NOMO-1 treated with DMSO at 0.1 percent for 48 hours (cell line): ENCODE results near the gene PACRG.
A peak's percentile ranks its signal among the peaks of the same experiment; 100 is the strongest.

ENCODE experiments used
- DNase-seq: peaks from one replicate; lab custom pipeline; 2025; ENCODE audit not compliant: unreplicated experiment; lab: John Stamatoyannopoulos, UW

The PACRG gene

DNA sequence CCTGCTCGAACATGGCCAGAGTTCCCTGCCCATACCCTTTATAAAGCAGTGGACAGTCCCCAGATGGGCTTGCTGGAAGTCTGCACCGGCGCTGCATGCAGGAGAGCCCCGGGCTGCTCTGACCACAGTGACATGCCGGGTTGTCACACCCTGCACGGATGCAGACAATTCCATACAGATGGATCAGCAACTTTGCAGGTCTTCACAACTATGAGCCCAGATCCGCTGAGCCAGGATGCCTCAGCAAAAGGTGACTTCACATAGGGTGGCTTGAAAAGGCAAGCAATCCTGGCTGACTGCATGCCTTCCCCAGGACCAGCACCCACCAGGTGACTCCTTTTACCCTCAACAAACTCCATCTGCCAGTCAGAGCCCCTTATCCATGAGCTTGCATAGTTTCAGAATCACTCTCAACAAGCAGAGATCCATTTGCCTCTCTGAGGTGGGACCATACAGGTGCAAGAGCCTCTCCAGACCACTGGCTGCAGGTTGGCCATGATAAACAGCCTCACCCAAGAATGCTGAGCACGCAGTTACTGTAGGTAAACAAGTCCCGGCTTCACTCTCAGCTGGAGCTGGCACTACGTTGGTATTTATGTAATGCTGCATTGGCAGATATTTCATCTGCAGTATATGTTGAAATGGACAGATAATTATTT, 503.7 kb downstream of the PACRG start:
- no peak for DNase-seq

DNA sequence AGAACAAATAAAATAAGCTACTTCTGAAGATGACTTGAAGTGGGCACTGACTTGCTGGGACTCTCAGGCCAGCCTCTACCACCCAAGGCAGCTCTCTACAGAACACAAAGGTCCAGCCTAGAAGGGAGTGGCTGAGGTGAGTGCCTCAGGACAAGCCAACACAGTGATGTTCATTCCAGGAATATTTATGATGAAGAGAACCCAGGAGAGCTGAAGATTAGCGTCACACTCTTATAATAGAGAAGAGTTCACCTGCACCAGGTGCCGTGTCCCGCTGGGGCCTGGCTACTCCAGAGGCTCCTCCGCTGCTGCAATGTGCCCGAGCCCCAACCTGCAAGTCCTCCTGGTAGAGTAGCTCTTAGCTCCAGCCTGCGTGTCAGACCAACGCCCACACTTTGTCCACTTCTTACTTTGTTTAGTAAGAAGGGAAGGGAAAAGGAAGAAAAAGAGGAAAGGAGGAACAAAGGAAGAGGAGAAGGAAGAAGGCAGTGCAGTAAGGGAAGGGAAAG, 504.3 kb downstream of the PACRG start:
- DNase-seq = no peak

GRCh38 chr6:163232649-163233048, 504.9 kb downstream of the PACRG start:
- no peak for DNase-seq

DNA sequence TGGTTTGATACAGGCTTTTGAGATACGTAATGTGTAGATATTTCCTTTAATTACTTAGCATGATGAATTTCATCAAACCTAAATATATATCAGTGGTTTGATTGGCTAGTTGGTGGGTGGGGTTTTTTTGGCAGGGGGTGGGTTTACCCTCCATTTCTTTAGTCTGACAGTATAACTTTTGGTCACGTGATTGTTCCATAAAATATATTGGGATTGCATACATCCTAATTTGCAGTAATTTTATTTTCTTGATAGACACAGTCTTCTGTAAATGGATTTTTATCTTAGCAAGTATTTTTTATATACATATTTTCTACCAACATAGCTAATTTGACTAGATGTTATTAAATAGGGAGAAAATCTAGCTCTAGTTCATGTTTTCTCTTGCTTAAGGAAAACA, 509.3 kb downstream of the PACRG start:
- DNase-seq = no peak

GRCh38 chr6:163239572-163240340, 512.0 kb downstream of the PACRG start:
- DNase-seq = no peak

DNA sequence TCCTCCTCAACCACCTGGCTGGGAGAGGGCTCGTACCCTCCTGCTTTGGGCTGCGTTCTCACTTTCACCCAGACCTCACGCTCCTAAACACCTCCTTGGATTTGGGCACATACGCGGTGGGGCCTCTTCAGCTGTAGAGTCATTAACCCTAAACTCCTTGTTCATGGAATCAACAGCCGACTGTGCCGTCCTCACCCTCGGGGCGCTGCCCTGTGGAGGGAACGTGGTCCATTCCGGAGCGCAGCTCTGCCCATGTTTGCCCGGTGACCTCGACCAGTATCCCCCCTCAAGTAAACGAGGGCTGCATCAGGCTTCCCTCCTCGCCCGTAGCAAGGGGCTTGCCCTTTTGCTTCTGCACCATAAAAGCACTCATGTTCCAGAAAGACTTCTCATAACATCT, 512.8 kb downstream of the PACRG start:
- no peak for DNase-seq

- DNase-seq = no peak
These were observed 513.9 kb downstream of the PACRG start for GRCh38 chr6:163241683-163242082.

DNA sequence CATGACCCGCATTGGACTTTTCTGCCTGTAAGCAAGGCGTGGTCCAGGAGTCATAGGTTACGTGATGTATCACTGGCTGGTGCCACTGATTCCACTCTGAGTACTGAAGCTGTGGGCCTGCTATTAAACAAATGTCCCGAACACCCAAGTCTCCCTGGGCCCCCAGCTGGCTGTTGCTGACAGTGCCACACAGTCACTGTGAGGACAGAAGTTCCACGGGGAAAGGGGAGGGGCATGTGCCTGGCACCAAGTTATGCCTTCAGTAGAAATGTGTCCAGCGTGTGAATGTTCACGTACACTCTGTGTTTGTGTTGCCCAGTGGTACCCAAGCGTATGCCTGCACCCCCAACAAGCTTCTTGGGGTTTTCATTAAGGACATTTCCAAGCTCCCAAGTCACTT, 515.3 kb downstream of the PACRG start:
- DNase-seq = no peak

GRCh38 chr6:163243692-163244589, 516.2 kb downstream of the PACRG start:
- DNase-seq = no peak

DNA sequence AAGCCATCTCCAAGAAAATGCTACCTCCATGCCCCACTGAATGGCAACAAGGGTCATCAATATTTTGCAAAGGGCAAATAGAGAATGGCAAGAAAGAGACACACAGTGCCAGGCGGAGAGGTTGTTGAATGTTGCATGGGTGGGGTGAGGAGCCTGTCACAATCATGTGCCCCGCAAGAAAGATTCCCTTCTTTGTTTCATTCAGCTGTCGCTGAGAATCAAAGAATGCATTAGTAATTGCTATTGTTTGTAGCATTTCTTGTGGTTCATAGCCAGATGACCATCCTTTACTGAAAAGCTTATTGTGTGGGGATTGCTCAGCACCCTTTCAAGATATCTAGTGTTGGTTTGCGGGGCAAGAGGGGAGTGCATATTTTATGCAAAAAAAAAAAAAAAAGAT, 520.3 kb downstream of the PACRG start:
- no peak for DNase-seq

DNA sequence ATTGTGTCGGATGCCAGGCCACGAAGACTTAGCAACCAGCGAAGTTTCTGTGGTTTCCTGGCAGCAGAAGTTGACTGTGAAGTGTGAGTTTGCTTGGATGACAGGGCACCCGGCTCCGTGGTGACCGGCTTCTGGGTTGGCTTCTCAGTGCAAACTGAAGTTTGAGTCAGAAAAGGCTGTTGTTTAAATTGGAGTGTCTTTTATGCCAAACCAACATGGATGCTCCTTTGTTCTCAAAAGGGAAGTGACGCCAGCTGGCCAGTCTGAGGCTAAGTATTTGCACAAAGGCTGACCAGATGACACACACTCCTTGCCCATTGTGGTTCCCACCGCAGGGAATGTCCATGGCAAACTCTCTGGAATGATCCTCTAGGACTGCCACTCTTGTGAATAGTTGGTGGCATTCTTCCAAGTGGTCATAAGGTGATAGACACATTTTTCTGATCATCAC, 521.9 kb downstream of the PACRG start:
- peak; percentile 18 for DNase-seq

DNA sequence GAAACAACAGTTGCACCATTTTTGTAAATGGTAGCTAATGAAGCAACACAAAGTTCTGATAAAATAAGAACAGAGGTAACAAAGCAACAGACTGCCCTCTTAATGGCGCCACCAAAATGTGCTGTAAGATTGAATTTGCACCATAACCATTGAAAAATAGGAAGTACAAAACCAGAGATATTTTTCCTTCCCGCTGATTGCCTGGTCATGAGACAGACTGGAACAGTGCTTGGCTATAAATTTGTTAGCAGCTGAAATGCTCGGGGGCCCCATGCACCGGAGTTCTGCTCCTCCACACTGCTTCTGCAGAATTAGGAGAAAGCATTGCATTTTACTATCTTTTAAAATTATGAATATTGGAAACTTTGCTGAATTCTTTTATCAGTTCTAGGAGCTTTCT, 522.3 kb downstream of the PACRG start:
- peak; percentile 72 for DNase-seq

DNA sequence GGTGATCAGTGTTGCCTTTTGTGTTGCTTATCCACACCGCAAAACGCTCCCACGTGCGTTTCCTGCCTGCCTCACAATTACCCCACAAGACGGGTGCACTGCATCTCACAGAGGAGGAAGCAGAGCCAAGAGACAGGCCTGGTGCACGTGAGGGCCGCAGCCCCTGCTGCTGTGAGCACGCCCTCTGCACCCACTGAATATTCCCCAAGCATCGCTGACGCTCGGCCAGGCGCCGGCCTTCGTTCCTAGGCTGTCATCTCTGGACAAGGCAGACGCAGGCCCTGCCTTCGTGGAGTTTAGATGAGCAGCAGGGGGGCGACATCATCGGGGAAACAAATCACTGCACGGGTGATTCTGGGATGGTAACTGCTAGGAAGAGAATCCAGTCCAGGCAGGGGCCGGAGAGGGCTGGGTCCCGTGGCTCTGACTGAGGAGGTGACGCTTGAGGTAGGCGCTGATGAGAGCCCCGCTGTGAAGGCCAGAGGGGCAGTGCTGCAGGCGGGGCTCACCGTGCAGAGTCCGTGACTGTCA, 524.4 kb downstream of the PACRG start:
- DNase-seq = no peak

DNA sequence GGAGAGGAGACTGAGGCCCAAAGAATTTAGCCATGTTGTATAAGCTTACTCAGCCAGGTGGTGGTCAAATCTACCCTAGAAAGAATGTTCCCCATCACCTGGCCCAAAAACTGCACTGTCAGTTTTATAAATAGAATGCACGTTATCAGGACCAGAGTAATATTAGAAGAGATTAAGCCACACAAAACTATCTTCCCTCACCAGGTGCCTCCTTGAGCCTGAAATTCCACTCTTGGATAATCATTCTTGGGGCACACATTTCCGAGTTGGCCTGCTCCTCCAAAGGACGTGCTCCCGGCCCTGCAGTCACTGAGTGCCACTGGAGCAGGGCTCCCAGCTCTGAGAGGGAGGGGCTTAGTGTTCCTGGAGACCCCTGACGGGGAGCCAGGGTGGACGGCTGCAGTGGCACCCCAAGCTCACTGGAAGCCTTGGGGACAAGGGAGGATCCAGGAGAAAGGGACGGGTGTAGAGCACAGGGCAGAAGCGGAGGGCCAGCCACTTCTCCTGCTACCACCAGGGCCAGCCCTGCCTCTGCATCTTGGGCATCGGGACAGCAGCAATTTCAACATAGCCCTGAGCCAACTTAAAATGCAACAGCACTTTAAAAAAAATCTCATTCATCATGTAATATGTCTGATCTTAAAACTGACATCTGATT, 525.9 kb downstream of the PACRG start:
- no peak for DNase-seq

- DNase-seq = no peak
These were observed 526.6 kb downstream of the PACRG start for GRCh38 chr6:163254341-163254835.

DNA sequence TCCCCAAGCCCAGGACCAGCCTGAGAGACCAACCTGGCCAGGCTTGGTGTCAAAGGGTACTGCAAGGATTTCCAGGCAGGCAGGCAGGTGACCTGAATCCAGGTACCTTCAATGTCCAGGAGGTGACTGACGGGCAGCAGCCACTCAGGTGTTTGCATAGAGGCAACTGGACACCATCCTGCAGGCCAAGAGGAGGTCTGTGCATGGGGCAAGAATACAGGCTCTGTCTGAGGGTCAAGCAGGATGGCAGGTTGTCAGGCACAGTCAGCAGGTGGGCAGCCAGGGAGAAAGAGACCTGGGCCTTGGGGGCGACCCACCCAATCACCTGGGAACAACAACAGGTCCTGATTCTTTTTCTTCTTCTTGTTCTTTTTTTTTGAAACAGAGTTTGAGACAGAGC, 527.5 kb downstream of the PACRG start:
- DNase-seq = no peak

DNA sequence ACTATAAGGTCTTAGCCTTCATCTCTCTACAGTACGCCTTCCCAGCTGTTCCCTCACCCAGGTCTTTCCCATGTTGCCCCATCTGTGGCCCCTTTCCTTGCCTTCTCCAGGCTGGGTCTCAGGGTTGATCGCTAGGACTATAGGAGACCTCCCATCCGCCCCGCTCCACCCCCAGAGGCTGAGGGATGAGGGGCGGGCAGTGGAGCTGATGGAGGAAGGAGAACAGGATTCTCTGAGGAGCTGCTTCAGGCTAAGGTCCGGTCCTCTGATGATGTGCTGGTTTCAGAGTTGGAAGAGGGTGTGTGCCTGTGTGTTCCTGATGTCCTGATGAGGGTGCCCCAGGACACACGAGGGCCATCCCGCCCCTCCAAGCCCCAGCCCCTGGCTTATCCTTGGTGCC, 531.9 kb downstream of the PACRG start:
- no peak for DNase-seq

DNA sequence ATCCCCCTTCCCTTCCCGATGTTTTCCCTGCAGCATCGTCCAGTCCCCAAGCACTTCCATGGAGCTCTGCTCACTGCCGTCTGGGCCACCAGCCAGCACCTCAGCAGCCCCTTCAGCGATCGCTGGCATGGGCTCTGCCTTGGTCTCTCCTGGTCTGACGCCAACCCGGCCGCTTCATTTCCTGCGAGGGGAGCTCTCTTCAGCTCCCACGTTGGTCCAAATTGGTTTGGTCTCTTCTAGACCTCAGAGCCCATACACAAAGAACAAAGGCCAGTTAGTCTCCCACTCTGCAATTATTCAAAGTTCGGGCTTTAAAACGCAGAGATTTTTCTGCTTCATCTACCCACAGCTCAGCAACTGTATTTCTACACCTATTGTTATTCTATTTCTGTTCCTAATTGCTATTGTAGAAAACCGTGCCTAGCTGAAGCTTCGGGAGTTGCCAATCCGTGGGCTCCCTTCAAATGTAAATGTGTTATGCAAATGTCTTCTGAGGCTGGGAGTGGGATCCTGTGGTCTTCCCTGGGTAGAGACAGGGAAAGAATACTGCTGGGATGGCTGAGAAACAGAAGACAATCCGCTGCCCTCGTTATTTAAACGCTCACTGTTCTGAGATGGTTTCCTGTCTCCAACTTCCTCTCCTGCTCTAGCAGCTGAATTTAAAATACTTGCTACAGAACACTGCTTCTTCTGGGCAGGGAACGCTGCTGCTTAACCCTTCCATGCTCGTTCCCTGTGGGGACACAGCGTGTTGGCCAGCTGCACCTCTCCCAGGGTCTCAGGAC, 532.5 kb downstream of the PACRG start:
- DNase-seq = peak; percentile 75

DNA sequence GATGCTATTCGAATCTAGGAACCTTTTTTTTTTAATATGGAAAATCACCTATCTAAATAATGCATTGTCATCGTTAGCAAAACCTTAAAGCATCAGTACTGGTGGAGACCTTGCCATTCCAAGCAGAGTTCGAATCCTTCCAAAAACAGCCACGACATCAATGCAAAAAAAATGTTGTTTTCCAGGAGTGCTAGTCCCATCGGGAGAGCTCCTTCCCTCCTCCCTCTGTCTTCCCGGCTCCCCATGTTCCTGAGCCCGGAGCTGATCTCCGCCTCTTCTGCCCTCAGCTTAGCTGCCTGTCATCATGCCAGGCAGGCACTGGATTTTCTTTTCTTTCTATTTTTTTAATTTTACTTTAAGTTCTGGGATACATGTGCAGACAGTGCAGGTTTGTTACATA, 533.1 kb downstream of the PACRG start:
- DNase-seq = no peak

DNA sequence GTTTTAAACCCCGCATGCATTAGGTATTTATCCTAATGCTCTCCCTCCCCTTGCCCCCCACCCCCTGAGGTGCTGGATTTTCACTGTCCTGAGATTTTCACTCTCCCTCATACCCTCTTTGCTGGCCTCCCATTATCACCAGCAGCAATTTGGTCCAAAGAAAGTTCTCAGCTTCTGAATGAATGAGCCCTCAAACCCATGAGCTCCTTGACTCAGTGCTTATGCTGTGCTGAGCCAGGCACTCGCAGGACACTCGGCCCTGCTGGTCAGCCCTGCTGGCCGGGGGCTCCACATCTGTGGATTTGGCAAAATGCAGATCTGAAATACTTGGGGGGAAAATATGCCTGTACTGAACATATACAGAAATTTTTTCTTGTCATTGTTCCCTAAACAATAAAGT, 533.6 kb downstream of the PACRG start:
- DNase-seq = no peak
